Stimulated activated CD8-positive, alpha-beta memory T cell treated with anti-CD3 and anti-CD28 coated beads, Interleukin-15, amount 100 ng/mL, for 48 hours (primary cell): ENCODE data around the gene MTMR8.
"Not testable (repeated sequence)": the region's sequence is repeated elsewhere in the genome, so short reads cannot be mapped to it uniquely, and the experiment has no call there.

Source experiments
- DNase-seq, 2 donors: peaks; one replicate each; pipeline ENCODE4 v3.0.0-alpha.2; 2020; ENCODE audit warnings: low read depth in 2 of 2

MTMR8 gene

DNA sequence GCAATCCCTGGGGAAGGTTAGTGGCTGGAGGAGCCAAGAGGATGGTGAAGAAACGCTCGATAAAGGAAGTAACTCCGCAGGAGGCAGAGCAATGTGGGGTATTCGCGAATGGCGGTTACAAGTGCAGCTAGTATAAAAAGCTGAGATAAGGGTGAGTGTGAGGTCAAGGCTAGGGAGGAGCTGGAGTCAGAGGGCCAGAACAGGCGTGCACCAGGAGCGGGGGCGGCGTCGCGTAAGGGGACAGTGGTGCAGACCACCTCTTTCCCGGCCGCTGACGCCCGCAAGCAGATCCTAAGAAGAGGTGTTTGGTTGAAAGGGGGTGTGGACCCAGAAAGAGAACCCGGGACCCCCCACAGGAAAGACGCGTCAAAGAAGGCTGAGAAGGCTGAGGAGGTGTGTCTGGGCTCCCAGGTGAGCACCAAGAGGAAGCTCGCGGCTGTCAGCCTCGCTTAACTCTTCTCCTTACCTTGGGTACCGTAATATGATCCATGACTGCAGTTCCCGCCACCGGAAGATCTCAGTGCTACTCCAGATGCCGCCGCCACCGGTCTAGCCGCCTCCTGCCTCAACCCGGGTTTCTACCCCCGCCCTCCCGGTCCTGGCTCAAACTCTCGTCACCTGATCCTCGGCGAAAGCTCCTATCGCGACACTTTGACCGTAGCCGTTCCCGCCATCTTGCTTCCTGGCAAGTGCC, at the start of gene MTMR8:
Gene MTMR8 (minus strand): TSS at position 579 of the 694 bp plus-strand sequence. CDS start 89 bp downstream, at position 490.
- DNase-seq: peak; percentile 56 to 61

GRCh38 chrX:64439551-64439950, 44.3 kb upstream of the MTMR8 start:
- DNase-seq: no peak

DNA sequence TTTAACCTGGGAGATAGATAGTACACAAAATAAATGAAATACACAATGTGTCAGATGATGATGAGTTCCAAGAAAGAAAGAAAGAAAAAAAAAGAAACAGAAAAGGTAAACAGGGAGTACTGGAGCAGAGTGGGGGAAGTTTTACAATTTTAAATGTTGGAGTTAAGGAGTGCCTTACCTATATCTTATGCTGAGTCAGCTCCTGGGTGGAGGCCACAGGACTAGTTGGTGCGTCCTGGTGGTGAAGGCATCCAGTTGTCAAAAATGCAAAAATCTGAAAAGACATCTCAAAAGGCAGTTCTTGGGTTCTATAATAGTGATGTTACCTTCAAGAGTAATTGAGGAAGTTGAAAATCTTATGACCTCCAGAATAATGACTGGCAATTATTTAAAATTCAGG, 42.4 kb upstream of the MTMR8 start:
- DNase-seq: no peak

GRCh38 chrX:64437218-64437617, 42.0 kb upstream of the MTMR8 start:
- DNase-seq: no peak

- DNase-seq: no peak
Measured at GRCh38 chrX:64428371-64428770, 33.1 kb upstream of the MTMR8 start.

DNA sequence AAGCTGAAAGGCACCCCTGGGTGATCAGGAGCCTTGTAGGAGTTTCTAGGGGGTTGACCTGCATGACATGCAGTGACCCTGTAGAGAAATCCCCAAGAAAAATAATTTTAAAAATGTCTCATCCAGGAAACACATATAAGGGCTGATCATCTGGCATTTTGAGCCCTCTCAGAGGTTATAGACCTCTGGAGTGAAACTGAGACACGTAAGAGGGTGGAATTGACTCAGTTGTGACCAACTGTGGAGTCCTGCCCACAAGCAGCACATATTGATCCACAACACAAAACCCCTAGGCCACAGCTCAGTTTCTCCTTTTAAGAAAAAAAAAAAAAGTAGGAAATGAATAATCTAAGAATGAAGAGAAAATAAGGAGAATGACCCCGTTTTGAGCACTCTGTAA, 32.5 kb upstream of the MTMR8 start:
- peak; percentile 0 to 2 for DNase-seq

GRCh38 chrX:64427281-64427680, 32.0 kb upstream of the MTMR8 start:
- DNase-seq: no peak

- DNase-seq: not testable (repeated sequence)
Measured at GRCh38 chrX:64409730-64410129, 14.5 kb upstream of the MTMR8 start.

DNA sequence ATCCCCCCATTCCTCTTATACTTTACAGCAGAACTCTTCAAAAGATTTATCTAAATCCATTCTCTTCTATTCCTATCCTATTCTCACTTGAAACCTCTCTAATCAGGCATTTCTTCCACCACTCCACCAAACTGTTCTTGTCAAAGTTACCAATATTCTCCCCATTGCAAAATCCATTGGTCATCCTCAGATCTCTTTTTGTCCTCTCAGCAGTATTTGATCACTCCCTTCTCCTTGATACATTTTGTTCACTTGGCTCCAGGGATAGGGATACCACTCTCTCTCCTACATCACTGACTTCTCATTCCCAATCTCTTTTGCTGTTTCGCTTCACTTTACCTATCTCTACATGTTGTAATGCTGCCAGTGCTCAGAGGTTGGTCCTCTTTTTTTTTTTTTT, 2.8 kb upstream of the MTMR8 start:
- no peak for DNase-seq

DNA sequence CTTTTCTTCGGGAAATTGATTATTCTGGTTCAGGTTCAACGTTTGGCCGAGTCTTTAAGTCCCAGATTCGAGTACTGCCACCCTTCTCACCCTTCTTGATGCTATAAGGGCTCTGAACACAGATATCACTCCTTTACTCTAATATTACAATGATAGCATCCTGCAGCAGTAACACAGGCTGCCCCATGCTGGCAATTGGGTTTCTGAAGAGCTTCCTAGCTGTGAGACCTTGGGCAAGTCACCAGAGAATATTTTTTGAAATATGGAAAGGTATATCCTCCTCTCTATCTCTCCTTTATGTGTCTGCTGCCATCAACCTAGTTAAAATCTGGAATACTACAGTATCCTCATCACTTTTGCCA, 297 bp upstream of the MTMR8 start:
- DNase-seq: no peak

DNA sequence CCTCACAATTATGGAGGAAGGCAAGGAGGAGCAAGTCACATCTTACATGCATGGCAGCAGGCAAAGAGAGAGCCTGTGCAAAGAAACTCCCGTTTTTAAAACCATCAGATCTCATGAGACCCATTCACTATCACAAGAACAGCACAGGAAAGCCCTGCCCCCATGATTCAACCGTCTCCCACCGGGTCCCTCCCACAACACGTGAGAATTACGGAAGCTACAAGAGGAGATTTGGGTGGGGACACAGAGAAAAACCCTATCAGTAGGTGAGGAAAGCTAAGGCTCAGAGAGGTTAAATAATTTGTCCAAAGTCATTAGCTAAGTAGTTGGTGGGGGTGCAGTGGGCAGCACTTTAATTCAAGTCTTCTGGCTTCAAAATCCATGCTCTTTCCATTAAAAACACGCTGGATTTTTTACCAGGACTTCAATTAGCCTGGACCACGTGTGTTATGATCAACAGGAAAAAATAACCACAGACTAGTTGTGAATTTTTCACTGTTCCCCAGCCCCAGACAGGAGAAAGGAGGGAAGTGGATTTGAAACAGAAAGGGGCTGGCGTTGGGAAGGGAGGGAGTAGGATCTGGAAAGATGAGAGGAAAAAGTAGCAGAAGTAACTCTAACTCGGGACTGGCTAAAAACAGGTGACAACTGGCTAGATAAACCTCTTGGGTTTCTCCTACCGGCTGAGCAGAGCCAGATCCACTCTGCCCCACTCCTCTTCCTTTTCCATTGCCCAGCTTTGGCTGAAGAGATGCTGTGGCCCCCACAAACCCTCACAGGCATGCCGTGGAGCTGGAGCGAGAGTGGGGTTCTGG, 986 bp downstream of the MTMR8 start:
- DNase-seq: no peak

DNA sequence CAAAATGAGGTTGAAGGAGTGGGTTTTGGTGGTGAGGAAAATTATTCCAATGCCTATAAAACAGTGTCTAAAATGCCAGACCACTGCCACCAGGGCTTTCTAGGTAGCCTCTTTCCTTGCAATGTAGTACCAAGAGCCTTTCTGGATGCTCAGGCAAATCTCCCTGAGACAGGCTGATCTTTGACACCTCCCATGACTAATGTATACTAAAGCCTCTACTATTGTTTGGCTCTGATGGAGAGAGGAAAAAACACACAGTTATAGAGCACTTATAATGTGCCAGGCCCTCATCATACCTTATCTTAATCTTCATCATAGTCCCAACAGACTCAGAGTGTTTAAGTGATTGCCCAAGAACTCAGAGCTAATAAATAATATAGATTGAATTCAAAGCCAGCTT, 5.8 kb downstream of the MTMR8 start:
- no peak for DNase-seq

- DNase-seq: not testable (repeated sequence)
Measured at GRCh38 chrX:64380789-64381188, 14.5 kb downstream of the MTMR8 start.

DNA sequence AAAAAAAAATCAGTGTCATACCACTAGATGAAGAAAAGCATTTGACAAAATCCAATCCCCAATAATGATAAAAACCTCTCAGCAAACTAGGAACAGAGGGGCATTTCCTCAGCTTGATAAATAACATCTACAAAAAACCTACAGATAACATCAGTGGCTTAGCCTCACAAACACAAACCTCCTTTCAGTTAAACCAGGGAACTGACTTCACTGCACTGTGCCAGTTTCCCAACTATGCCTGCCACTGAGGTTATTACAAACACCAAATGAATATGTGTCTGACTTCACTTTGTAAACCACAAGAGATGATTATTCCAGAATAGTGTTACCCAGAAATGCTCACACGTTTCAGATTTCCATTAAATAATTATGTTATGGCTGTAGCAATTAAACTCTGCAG, 15.3 kb downstream of the MTMR8 start:
- no peak for DNase-seq

- DNase-seq: no peak
Measured at GRCh38 chrX:64377753-64378152, 17.5 kb downstream of the MTMR8 start.

DNA sequence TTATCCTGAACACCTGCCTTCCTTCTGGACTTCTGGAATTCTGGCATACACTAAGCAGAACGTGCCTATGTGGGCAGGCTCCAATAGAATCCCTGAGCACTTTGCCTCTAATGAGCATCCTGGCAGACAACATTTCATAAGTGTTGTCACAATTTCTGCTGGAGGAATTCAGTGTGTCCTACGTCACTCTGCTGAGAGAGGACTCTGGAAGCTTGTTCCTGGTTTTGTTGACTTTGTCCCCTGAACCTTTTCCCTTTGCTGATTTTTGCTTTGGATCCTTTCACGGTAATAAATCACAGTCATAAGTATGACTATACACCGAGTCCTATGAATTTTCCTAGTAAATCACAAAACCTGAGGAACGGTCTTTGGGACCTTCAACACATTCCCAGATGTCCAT, 43.2 kb downstream of the MTMR8 start:
- DNase-seq: no peak

DNA sequence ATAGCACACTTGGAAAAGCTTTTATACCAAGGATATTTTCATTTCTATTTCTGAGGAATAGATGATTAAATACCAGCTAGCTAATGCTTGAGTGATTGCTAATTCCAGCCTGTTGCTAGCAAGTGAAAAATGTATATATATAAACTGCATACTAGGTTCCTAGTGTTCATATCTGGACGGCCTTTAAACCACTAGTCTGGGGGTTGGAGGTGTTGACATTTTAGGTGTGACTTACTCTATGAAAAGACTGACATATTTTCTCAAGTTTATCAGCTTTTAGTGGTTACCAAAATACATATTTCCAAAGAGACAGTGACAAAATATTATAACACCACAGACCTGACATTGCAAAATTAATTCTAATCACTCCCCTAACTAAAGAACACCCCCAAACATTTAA, 44.7 kb downstream of the MTMR8 start:
- DNase-seq: no peak

- DNase-seq: no peak
Measured at GRCh38 chrX:64350047-64350446, 45.2 kb downstream of the MTMR8 start.

- no peak for DNase-seq
Measured at GRCh38 chrX:64342811-64343210, 52.4 kb downstream of the MTMR8 start.

- DNase-seq: no peak
Measured at GRCh38 chrX:64338296-64338695, 57.0 kb downstream of the MTMR8 start.

DNA sequence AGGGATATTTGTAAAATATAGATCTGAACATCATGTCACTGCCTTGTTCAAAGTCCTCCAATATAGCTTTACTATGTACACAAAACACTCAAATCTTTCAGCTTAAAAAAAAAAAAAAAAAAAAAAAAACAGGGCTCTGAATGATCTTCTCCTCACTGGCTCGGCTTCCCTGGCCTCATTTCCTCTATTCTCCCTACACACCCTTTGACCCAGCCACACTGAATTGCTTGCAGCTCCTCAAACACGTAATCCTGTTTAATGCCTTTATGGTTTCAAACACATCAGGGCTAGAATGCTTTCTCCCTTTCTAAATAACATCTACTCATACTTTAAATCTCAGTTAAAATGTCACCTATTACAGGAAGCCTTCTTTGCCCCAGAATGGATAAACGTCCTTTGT, 60.8 kb downstream of the MTMR8 start:
- no peak for DNase-seq

DNA sequence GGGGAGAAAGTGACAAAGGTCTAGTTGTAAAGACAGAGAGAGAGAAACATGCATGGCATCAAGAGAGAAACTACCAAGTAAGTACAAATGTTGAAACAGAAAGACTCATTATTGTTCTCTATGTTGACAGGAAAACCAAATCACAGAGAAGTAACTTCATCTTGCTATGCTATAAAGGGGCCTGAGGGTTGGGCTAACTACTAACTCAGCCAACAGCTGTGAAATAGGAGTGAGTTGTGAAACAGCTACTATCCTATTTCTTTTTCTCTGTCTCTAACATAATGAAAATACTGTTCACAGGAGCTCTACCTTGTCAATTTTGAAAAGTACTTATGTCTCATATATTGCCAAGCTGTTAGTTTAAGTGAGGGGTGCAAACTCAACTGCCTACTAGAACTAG, 65.0 kb downstream of the MTMR8 start:
- no peak for DNase-seq

DNA sequence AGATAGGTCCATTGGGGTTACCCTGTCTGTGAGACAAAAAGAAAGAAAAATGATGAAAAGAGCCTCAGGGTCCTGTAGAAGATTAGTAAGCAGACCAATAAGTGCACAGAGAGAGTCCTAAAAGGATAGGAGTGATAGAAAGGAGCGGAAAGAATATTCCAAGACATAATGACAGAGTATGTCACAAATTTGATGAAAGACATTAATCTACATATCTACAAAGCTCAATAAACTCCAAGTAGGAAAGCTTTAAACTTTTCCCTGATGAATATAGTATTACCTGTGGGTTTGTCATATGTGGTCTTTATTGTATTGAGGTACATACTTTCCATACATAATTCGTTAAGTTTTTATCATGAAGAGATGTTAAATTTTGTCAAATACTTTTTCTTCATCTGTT, 73.7 kb downstream of the MTMR8 start:
- DNase-seq: no peak
